ENCODE measurements around the gene PLCE1.

The PLCE1 gene

DNA sequence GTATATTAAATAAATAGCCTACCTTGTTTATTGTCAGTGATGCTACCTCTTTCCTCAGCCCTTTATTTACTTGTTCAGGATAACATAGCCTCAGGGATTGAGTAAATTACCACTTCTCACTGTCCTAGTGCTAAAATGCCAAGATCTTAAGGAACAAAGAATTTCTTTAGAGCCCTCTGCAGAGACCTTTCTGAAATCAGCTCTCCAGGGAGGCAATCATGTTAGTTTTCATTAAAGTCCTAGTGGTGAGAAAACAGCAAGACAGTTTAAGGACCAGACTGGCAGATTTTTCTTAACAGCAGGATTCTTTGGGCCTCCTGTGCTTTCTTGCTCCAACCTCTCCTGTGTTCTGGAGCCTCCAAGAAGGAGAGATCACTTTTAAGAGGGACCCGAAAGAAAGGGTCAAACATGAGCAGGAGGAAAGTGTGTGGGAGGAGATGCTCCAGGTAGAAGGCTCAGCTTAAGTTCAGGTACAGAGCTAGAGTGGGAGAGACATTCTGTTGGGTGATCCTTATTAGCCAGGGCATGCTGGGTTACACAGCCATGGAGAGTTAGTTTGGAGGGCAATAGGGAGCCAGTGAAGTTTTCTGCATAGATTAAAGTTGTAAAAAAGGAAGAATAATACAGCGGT lies 1.2 kb upstream of the PLCE1 start:
- in situ Hi-C loops (cut with MboI; ENCODE audit: low pct_unique_long_range_greater_than_20kb, low sequenced_read_pairs, unreplicated experiment), result no loop called here
- no peak for DNase-seq (ENCODE audit: low spot score)
- TF ChIP-seq, protein P1, sequence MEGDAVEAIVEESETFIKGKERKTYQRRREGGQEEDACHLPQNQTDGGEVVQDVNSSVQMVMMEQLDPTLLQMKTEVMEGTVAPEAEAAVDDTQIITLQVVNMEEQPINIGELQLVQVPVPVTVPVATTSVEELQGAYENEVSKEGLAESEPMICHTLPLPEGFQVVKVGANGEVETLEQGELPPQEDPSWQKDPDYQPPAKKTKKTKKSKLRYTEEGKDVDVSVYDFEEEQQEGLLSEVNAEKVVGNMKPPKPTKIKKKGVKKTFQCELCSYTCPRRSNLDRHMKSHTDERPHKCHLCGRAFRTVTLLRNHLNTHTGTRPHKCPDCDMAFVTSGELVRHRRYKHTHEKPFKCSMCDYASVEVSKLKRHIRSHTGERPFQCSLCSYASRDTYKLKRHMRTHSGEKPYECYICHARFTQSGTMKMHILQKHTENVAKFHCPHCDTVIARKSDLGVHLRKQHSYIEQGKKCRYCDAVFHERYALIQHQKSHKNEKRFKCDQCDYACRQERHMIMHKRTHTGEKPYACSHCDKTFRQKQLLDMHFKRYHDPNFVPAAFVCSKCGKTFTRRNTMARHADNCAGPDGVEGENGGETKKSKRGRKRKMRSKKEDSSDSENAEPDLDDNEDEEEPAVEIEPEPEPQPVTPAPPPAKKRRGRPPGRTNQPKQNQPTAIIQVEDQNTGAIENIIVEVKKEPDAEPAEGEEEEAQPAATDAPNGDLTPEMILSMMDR (IDR thresholded peaks at IDR 0.05; ENCODE audit: extremely low read depth, insufficient read depth, missing control alignments), result no peak

DNA sequence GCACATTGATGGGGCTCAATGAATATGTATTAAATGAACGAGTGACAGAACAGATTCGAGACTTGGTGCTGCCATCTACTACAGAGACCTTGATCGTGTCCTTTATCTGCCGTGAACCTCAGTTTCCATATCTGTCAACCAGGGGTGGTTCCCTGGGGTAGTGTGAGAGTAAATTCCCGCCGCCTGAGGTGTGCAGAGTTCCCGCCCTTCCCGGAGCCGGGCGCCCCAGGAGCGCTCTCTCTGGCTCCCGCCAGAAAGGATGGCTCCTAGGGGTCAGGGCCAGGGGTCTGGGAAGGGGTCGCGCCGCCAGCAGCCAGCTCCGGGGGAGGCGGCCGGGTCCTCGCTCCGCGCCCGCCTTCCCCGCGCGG lies 333 bp upstream of the PLCE1 start:
- TF ChIP-seq, protein P1 (IDR thresholded peaks at IDR 0.05; ENCODE audit: extremely low read depth, insufficient read depth, missing control alignments), result no peak
- DNase-seq (ENCODE audit: low spot score), result no peak
- in situ Hi-C loops (cut with MboI; ENCODE audit: low pct_unique_long_range_greater_than_20kb, low sequenced_read_pairs, unreplicated experiment), result no loop called here

DNA sequence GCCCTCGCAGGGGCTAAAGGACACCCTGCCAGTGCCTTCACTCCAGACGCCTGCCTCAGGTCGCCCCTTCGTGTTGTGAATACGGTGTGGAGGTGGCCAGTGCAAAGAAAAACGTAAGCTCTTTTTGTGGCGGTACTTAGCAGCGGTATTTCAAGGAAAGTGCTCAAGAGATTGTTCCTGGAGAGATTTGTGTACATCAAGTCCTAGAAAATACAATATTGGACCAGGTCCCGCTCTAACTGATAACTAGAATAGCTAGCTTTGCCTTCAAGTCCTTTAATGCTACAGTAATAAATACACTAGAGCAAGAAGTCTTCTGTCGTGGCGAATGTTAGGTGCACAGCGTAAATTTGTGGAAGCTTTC lies 689 bp downstream of the PLCE1 start:
- TF ChIP-seq, protein P1 (IDR thresholded peaks at IDR 0.05; ENCODE audit: extremely low read depth, insufficient read depth, missing control alignments), result no peak
- in situ Hi-C loops (cut with MboI; ENCODE audit: low pct_unique_long_range_greater_than_20kb, low sequenced_read_pairs, unreplicated experiment), result no loop called here
- no peak for DNase-seq (ENCODE audit: low spot score)

DNA sequence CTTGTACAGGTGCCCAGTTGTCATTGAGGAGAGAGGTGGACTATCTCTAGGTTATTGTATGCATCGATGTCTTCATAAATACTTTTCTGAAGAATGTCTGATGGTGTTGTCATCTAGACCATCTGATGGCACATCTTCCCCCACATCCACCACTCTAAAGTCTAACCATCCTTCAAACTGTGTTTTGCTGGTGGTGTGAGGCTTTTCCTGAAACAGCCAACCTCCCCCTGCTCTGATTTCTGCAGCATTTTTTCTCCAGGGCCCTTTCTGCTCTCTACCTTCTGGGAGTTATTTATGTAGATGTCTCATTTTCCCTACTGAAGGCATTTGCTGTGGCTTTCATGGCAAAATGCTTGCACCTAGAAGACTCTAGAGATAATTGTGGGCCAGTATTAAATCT lies 1.5 kb downstream of the PLCE1 start:
- in situ Hi-C loops (cut with MboI; ENCODE audit: low pct_unique_long_range_greater_than_20kb, low sequenced_read_pairs, unreplicated experiment), result no loop called here
- TF ChIP-seq, protein P1 (IDR thresholded peaks at IDR 0.05; ENCODE audit: extremely low read depth, insufficient read depth, missing control alignments), result no peak
- DNase-seq (ENCODE audit: low spot score), result no peak

DNA sequence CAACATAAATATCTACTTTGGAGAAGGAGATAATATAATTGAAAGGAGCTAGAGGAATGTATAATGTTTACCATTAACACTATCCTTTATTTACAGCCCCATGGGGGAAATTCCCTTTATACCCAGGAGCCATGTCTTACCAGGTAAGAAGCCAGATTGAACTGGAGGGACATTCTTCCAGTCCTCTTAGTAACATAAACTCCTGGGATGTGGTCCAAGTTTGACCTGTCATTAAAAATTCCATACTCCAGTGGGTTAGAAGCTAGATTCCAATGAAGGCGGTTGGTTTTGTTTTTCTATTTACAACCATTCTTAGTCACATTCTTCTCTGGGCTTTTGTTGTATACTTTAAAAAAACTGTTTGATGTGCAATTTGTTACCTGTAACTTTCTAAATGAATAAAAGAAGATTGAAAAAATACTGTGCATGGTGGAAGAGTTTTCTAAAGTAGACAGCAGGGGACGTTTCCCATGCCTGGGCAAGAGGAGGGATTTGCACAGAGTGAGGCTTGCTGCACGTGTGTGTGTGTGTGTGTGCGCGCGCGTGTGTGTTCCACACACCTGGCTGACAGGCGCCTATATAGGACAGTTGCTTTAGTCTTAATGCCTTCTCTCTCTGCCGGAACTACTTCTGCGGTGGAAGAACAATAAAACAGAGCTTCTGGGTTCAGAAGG lies 2.0 kb downstream of the PLCE1 start:
- TF ChIP-seq, protein P1 (IDR thresholded peaks at IDR 0.05; ENCODE audit: extremely low read depth, insufficient read depth, missing control alignments), result no peak
- DNase-seq (ENCODE audit: low spot score), result no peak
- in situ Hi-C loops (cut with MboI; ENCODE audit: low pct_unique_long_range_greater_than_20kb, low sequenced_read_pairs, unreplicated experiment), result no loop called here

DNA sequence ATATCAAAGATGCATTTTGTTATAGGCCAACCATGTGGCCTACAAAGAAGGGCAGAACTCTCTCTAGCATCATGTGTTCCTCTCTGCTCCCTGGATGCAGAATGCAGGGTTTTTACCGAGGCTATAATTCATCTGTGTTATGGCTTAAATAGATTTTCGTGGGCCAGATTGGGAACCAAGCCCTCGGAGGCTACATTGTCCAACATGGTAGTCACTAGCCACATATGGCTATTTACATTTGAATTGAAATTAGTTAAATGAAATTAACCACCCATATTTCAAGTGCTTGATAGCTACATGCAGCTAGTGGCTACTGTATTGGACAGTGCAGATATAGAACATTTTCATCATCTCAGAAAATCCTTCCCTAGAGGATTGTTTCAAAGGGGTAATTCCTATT lies 2.8 kb downstream of the PLCE1 start:
- in situ Hi-C loops (cut with MboI; ENCODE audit: low pct_unique_long_range_greater_than_20kb, low sequenced_read_pairs, unreplicated experiment), result no loop called here
- TF ChIP-seq, protein P1 (IDR thresholded peaks at IDR 0.05; ENCODE audit: extremely low read depth, insufficient read depth, missing control alignments), result no peak

More for the DNA sequence above, 2.8 kb downstream of the PLCE1 start:
- no peak for DNase-seq (ENCODE audit: low spot score)
